ENCODE results near the gene SALL2. TPM values are rescaled to one million over a fixed set of nuclear protein-coding genes. Genes with fewer than 3 reads are reported as not detected.

SALL2 gene
- total RNA-seq, 1 donor from 2014 or later = 38.4 TPM

DNA sequence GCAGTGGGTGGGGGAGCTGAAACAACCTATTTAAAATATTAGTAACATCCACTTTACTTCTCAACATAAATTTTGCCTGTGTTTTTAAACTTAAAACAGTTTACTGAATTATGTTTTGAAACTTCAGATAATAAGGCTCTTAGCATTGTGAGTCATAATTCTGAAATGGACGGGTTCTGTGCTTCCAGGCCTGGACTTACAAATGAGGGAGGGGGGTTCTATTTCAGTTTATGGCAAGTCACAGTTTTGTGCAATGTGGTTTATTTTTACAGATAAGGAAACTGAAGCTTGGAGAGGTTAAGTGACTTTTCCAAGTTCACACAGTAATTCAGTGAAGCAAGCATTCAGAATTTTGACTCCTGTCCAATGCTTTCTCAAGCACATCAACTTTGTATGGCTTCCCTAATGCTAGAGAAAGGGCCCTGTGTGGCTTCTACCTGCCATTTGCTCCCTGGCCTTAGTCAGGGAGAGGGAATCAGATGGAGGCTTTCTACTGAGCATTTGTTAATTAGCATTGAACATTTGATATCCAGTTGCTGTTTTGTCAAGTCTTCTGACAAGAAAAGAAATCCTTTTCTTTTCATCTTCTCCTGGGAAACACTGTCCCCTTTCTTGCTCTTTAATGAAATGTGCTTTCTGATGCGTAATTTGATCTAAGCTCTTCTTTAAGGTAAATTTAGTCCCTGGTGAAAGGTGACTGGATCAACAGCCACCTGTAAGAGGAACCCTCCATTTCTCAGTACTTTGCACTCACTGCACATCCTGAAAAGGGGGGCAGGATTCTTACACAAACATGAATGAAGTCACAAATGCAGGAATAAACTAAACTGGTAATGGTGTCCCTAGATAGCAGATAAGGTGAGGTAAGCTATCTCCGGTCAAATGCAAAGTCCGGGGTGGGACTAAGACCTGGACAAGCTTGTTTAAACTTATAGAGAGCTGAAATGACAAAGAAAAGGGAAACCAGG lies 2.5 kb upstream of the SALL2 start:
- no peak overlapping the region for H3K27ac Mint-ChIP-seq (ENCODE audit: unreplicated experiment)
- DNase-seq (ENCODE audit: low spot score) = no peak
- H3K4me3 Mint-ChIP-seq (ENCODE audit: unreplicated experiment) = no peak overlapping the region
- peaks cover 23% of the 10 kb centered on the region for H3K4me1 Mint-ChIP-seq (ENCODE audit: unreplicated experiment)
- peaks cover 2% of the 10 kb centered on the region for H3K27me3 Mint-ChIP-seq (ENCODE audit: unreplicated experiment)
- peaks cover 7% of the 10 kb centered on the region for H3K36me3 Mint-ChIP-seq (ENCODE audit: low read depth, unreplicated experiment)
- TF ChIP-seq, protein P1, sequence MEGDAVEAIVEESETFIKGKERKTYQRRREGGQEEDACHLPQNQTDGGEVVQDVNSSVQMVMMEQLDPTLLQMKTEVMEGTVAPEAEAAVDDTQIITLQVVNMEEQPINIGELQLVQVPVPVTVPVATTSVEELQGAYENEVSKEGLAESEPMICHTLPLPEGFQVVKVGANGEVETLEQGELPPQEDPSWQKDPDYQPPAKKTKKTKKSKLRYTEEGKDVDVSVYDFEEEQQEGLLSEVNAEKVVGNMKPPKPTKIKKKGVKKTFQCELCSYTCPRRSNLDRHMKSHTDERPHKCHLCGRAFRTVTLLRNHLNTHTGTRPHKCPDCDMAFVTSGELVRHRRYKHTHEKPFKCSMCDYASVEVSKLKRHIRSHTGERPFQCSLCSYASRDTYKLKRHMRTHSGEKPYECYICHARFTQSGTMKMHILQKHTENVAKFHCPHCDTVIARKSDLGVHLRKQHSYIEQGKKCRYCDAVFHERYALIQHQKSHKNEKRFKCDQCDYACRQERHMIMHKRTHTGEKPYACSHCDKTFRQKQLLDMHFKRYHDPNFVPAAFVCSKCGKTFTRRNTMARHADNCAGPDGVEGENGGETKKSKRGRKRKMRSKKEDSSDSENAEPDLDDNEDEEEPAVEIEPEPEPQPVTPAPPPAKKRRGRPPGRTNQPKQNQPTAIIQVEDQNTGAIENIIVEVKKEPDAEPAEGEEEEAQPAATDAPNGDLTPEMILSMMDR (IDR thresholded peaks at IDR 0.05; ENCODE audit: unreplicated experiment) = no peak
- H3K9me3 Mint-ChIP-seq (ENCODE audit: unreplicated experiment) = no peaks in the 10 kb centered on the region

DNA sequence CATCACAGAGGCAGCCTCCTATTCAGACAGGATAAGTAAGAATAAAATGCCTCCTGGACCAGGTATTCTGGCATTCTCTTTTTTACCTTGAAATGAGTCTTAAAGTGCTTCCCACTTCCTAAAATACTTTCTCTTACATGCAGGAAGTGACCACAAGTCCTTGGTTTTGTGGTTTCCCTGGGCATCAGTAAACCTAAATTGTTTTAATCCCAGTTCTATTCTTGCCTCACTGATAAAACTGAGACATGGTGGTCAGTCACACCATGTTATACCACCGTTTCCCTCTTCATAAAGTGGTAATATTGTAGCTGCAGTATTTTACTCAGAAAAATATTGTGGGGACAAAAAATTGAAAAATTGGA lies 1.2 kb upstream of the SALL2 start:
- no peak for DNase-seq (ENCODE audit: low spot score)
- Mint-ChIP-seq H3K9me3 (ENCODE audit: unreplicated experiment) (no peaks in the 10 kb centered on the region), H3K4me1 (ENCODE audit: unreplicated experiment) (peaks cover 23% of the 10 kb centered on the region), H3K27me3 (ENCODE audit: unreplicated experiment) (peaks cover 2% of the 10 kb centered on the region), H3K36me3 (ENCODE audit: low read depth, unreplicated experiment) (peaks cover 19% of the 10 kb centered on the region), H3K4me3 (ENCODE audit: unreplicated experiment) (peak overlapping the region; percentile 95), H3K27ac (ENCODE audit: unreplicated experiment) (peak overlapping the region; percentile 97)
- TF ChIP-seq, protein P1 (IDR thresholded peaks at IDR 0.05; ENCODE audit: unreplicated experiment) = no peak

DNA sequence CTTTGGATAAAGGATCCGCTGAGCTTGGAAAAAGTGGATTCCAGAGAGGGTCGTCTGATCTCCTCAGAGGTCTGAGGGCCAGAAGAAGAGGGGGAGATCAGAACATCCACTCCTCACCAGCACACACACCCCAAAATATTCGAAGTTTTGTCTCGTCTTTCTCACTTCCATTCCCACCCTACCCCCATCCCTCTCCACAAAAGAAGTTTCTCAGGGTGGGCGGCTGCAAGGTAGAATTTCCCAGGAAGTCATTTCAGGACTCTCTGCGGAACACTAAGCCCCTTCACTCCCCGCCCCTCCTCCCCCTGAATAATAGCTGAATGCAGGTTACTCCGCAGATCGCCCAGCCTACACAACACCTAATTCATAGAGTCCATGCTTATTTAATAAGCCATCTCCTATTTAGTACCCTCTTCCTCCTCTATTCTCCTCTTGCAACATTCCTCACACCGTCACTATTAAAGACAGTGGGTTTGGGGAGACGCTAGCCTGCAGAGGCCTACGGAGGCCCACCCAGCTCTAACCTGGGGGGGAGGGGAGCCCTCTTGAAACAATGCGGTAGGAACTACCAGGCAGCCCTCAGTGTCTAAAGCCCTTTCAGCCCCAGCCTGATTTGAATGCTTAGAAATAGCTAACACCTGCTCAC lies 649 bp upstream of the SALL2 start:
- Mint-ChIP-seq H3K4me3 (ENCODE audit: unreplicated experiment) (peak overlapping the region; percentile 95), H3K9me3 (ENCODE audit: unreplicated experiment) (no peaks in the 10 kb centered on the region), H3K27ac (ENCODE audit: unreplicated experiment) (peak overlapping the region; percentile 97), H3K27me3 (ENCODE audit: unreplicated experiment) (peaks cover 2% of the 10 kb centered on the region), H3K36me3 (ENCODE audit: low read depth, unreplicated experiment) (peaks cover 22% of the 10 kb centered on the region), H3K4me1 (ENCODE audit: unreplicated experiment) (peaks cover 23% of the 10 kb centered on the region)
- DNase-seq (ENCODE audit: low spot score) = peak; percentile 28
- TF ChIP-seq, protein P1 (IDR thresholded peaks at IDR 0.05; ENCODE audit: unreplicated experiment) = no peak

DNA sequence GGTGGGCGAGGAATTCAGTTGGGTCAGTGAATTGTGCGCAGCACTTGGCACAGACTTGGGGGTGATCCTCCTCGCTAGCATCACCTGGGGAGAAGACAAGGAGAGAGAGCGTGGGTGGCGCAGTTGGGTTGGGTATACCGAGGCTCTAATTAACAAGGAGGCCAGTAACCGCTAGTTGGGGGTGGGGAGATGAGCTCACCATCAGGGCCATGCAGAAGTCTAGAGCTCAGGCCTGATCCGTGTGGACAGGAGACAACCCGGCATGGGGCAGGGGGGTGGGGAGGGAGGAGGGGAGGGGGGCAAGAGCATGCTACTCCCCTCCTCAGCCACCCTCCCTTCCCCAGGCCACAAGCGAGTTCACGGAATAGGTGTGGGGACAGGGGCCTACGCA lies 580 bp downstream of the SALL2 start:
- no peaks in the 10 kb centered on the region for H3K9me3 Mint-ChIP-seq (ENCODE audit: unreplicated experiment)
- peaks cover 2% of the 10 kb centered on the region for H3K27me3 Mint-ChIP-seq (ENCODE audit: unreplicated experiment)
- TF ChIP-seq, protein P1 (IDR thresholded peaks at IDR 0.05; ENCODE audit: unreplicated experiment) = no peak
- peak overlapping the region; percentile 93 for H3K27ac Mint-ChIP-seq (ENCODE audit: unreplicated experiment)
- H3K4me1 Mint-ChIP-seq (ENCODE audit: unreplicated experiment) = peaks cover 23% of the 10 kb centered on the region
- peaks cover 22% of the 10 kb centered on the region for H3K36me3 Mint-ChIP-seq (ENCODE audit: low read depth, unreplicated experiment)
- H3K4me3 Mint-ChIP-seq (ENCODE audit: unreplicated experiment) = peak overlapping the region; percentile 95
- no peak for DNase-seq (ENCODE audit: low spot score)

All from endothelial cell (in vitro differentiated cells).